Neural cell (in vitro differentiated cells): ENCODE results near the gene DUSP19. TPM values are rescaled to one million over a fixed set of nuclear protein-coding genes. Genes with fewer than 3 reads are reported as not detected.

Experiments
- H2AFZ ChIP-seq: fragments of 200-600, 300-800 bp; sonication (generic), shearing (Covaris generic); 2 replicates; pipeline ENCODE4 v1.6.0; 2014; ENCODE audit warnings: low read depth, mild to moderate bottlenecking, antibody characterized with exemption, low read length, moderate library complexity
- H3F3A ChIP-seq: fragments of 200-600 bp; shearing (Covaris generic); 2 replicates; pipeline ENCODE4 v1.6.1; 2016; ENCODE audit warnings: mild to moderate bottlenecking, moderate library complexity, mixed read lengths, antibody characterized with exemption, low read length; ENCODE audit not compliant: insufficient read depth, poor library complexity, severe bottlenecking
- H3K27ac ChIP-seq: fragments of 200-600, 300-800 bp; sonication (generic), shearing (Covaris generic); 2 replicates; pipeline ENCODE4 v1.5.1; 2014; ENCODE audit warnings: mild to moderate bottlenecking, low read length, moderate library complexity
- H3K27me3 ChIP-seq: fragments of 300-800, 200-600 bp; sonication (generic), shearing (Covaris generic); 2 replicates; pipeline ENCODE4 v1.6.0; 2014; ENCODE audit warnings: mild to moderate bottlenecking, low read depth, low read length, moderate library complexity; ENCODE audit not compliant: insufficient read depth
- H3K36me3 ChIP-seq: fragments of 300-800, 200-600 bp; sonication (generic), shearing (Covaris generic); 2 replicates; pipeline ENCODE4 v1.5.1; 2014; ENCODE audit warnings: mild to moderate bottlenecking, antibody characterized with exemption, low read length, moderate library complexity; ENCODE audit not compliant: insufficient read depth
- H3K4me2 ChIP-seq: fragments of 300-800, 200-600 bp; sonication (generic), shearing (Covaris generic); 2 replicates; pipeline ENCODE4 v1.6.0; 2014; ENCODE audit warnings: mild to moderate bottlenecking, low read length
- H3K4me3 ChIP-seq: fragments of 300-800, 200-600 bp; sonication (generic), shearing (Covaris generic); 2 replicates; pipeline ENCODE4 v1.5.1; 2014; ENCODE audit warnings: mild to moderate bottlenecking, low read length, moderate library complexity
- H3K79me2 ChIP-seq: fragments of 200-600 bp; shearing (Covaris generic); replicated peaks from 2 replicates; pipeline ENCODE4 v1.6.0; 2014; ENCODE audit warnings: mild to moderate bottlenecking, low read length, moderate library complexity; ENCODE audit not compliant: insufficient read depth
- H3K9ac ChIP-seq: fragments of 300-800, 200-600 bp; sonication (generic), shearing (Covaris generic); 2 replicates; pipeline ENCODE4 v1.6.1; 2016; ENCODE audit warnings: mild to moderate bottlenecking, low read length, mixed read lengths
- H3K9me2 ChIP-seq: fragments of 200-600 bp; shearing (Covaris generic); 2 replicates; pipeline ENCODE4 v1.6.1; 2016; ENCODE audit warnings: mild to moderate bottlenecking, low read length, mixed read lengths; ENCODE audit not compliant: insufficient read depth
- H3K9me3 ChIP-seq: fragments of 200-600, 300-800 bp; sonication (generic), shearing (Covaris generic); 2 replicates; pipeline ENCODE4 v1.6.1; 2016; ENCODE audit warnings: mild to moderate bottlenecking, mixed run types, low read length, moderate library complexity, mixed read lengths
- H4K20me1 ChIP-seq: fragments of 200-600 bp; shearing (Covaris generic); 2 replicates; pipeline ENCODE4 v1.6.1; 2016; ENCODE audit warnings: mild to moderate bottlenecking, mixed run types; ENCODE audit not compliant: insufficient read depth
- CTCF ChIP-seq: fragments of 450-650 bp; IDR thresholded peaks from 2 replicates; pipeline ENCODE4 v1.5.1; 2014; ENCODE audit warnings: antibody characterized with exemption, mild to moderate bottlenecking, moderate library complexity; ENCODE audit not compliant: poor library complexity, severe bottlenecking
- EP300 ChIP-seq: fragments of 450-650 bp; conservative IDR thresholded peaks from 2 replicates; pipeline ENCODE4 v1.6.1; 2014; ENCODE audit warnings: antibody characterized with exemption, mild to moderate bottlenecking, moderate library complexity; ENCODE audit not compliant: poor library complexity, severe bottlenecking
- EZH2 ChIP-seq: fragments of 200-600, 300-800 bp; shearing (Covaris generic), sonication (generic); IDR thresholded peaks from 2 replicates; pipeline ENCODE4 v1.6.1; 2014; ENCODE audit warnings: antibody characterized with exemption, low read length, borderline replicate concordance, mild to moderate bottlenecking; ENCODE audit not compliant: insufficient read depth, poor library complexity, severe bottlenecking
- MXI1 ChIP-seq: fragments of 450-650 bp; conservative IDR thresholded peaks from 2 replicates; pipeline ENCODE4 v1.6.1; 2014; ENCODE audit warnings: antibody characterized with exemption, mild to moderate bottlenecking; ENCODE audit not compliant: poor library complexity, severe bottlenecking
- POLR2AphosphoS5 ChIP-seq: IDR thresholded peaks from 2 replicates; pipeline ENCODE4 v1.6.1; 2012
- RAD21 ChIP-seq: fragments of 450-650 bp; conservative IDR thresholded peaks from 2 replicates; pipeline ENCODE4 v1.6.1; 2014; ENCODE audit warnings: antibody characterized with exemption, mild to moderate bottlenecking, moderate library complexity
- REST ChIP-seq: IDR thresholded peaks from 2 replicates; pipeline ENCODE4 v1.6.1; 2012; ENCODE audit warnings: borderline replicate concordance
- SMC3 ChIP-seq: fragments of 450-650 bp; conservative IDR thresholded peaks from 2 replicates; pipeline ENCODE4 v1.6.1; 2014; ENCODE audit warnings: antibody characterized with exemption, mild to moderate bottlenecking, moderate library complexity; ENCODE audit not compliant: poor library complexity
- TAF1 ChIP-seq: IDR thresholded peaks from 2 replicates; pipeline ENCODE4 v1.6.1; 2012; ENCODE audit warnings: low read depth
- polyA plus RNA-seq: library from polyadenylated mRNA; depleted of rRNA; stranded (reverse); fragments of >200 nt; gene quantifications from 2 replicates; pipeline ENCODE4 v1.2.3, GENCODE V29; 2014

Gene DUSP19
- polyA plus RNA-seq, 1 donor from 2014 or later = 5.6 TPM

GRCh38 chr2:183081911-183082310 lies 3.4 kb downstream of the DUSP19 start:
- TF ChIP-seq EP300 = no peak
- no peak for TF ChIP-seq MXI1
- no peak for TF ChIP-seq POLR2AphosphoS5
- TF ChIP-seq EZH2 = no peak
- TF ChIP-seq TAF1 = no peak
- TF ChIP-seq SMC3 = no peak
- TF ChIP-seq RAD21 = no peak
- no peak for TF ChIP-seq CTCF
- TF ChIP-seq REST = no peak
- Histone ChIP-seq H3K9ac (no peak overlapping the region), H4K20me1 (no peaks in the 10 kb centered on the region), H3K4me3 (no peak overlapping the region), H3F3A (no peaks in the 10 kb centered on the region), H3K9me2 (no peaks in the 10 kb centered on the region), H3K9me3 (no peaks in the 10 kb centered on the region), H3K79me2 (no peaks in the 10 kb centered on the region), H3K27me3 (no peaks in the 10 kb centered on the region), H3K36me3 (no peaks in the 10 kb centered on the region), H3K4me2 (no peak overlapping the region), H3K27ac (no peak overlapping the region), H2AFZ (no peak overlapping the region)

GRCh38 chr2:183088061-183088460 lies 9.5 kb downstream of the DUSP19 start:
- no peak overlapping the region for H3K4me3 ChIP-seq
- no peak overlapping the region for H3K27ac ChIP-seq
- no peaks in the 10 kb centered on the region for H3K79me2 ChIP-seq
- H2AFZ ChIP-seq = no peak overlapping the region
- TF ChIP-seq MXI1 (no peak), REST (no peak), EZH2 (no peak), POLR2AphosphoS5 (no peak), CTCF (no peak), RAD21 (no peak), SMC3 (no peak), TAF1 (no peak), EP300 (no peak)
- no peaks in the 10 kb centered on the region for H3K9me2 ChIP-seq
- no peaks in the 10 kb centered on the region for H4K20me1 ChIP-seq
- H3K9me3 ChIP-seq = no peaks in the 10 kb centered on the region
- H3K4me2 ChIP-seq = no peak overlapping the region
- no peaks in the 10 kb centered on the region for H3F3A ChIP-seq
- no peak overlapping the region for H3K9ac ChIP-seq
- no peaks in the 10 kb centered on the region for H3K27me3 ChIP-seq
- H3K36me3 ChIP-seq = no peaks in the 10 kb centered on the region
